T-helper 2 cell (primary cell): ENCODE measurements around the gene ARG2.
A peak's percentile ranks its signal among the peaks of the same experiment; 100 is the strongest.

ENCODE experiments used
- DNase-seq, 5 experiments: peaks; one replicate each; pipeline versions ENCODE4 v3.0.0 to v3.0.0-alpha.2; 2012 to 2022
- total RNA-seq, 2 donors: gene quantifications; one replicate each; lab custom pipeline; 2026; lab: John Stamatoyannopoulos, UW

Gene ARG2
- total RNA-seq: 9.4 to 15.6 reads per million in 2 donors

DNA sequence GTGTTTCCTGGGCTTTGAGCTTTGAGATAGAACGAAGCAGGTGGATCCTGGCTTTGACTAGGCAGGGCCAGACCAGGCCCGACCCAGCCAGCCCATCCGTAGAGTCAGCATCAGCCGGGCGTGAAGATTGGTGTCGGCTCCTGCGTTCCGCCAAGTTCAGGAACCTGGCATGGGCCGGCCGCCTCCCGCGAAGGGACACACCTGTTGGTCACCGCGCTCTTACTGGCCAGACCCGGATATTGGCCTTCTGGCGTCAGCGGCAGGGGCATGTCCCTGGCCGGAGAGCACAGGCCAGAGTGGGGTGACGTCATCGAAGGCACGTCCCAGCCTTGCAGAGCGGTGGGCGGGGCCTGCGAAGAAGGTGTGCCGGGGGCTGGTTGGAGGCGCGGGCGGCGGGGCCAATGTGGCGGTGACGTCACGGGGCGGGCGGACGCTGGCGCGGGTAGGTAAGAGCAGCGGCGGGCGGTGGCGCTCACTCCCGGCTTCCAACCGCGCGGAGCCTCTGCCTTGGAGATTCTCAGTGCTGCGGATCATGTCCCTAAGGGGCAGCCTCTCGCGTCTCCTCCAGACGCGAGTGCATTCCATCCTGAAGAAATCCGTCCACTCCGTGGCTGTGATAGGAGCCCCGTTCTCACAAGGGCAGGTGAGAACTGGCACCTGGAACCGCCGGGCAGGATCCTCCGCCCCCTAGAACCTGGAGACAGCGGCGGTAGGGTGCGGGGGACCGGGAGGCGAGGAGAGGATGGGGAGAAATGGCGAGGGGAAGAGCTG, at the start of gene ARG2:
Gene ARG2, plus strand, starts transcription at position 475 of the 771 bp plus-strand sequence. Its CDS starts 58 bp downstream, at position 533.
- peak; percentile 89 to 98 (median 96) for DNase-seq

GRCh38 chr14:67570453-67570852, 49.3 kb upstream of the ARG2 start:
- no peak for DNase-seq

DNA sequence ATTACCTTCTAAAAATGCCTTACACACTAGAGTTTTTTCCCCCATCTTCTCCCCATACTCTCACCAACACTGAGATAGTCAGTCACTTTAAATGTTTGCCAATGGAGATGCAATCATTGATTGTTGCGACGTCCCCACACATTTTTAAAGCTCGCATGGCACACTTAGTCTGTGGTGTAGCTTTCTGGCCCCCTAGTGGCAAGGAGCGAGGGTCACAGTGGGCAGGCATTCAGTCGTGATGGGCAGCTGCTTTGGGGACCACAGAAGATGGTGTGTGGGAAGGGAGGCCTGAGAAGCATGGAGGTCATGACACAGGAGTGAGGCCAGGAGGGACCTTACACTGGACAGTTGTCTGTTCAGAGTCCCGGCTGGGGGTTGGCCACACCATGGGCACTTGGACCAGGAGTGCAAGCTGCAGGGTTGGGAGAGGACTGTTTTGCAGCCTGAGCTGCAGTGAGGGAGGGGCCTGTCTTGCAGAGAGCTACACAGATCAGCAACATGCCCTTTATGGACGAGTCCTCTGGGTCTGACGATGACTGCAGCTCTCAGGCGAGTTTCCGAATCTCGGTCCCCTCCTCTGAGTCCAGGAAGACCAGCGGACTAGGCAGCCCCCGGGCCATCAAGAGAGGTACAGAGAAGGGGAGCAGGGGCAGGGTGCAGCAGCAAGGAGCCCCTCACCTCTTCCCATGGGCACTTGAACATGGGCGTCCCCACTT, 48.3 kb upstream of the ARG2 start:
- peak; percentile 28 to 71 (median 48) for DNase-seq

- DNase-seq: no peak
Observed at GRCh38 chr14:67571991-67572323, 47.8 kb upstream of the ARG2 start.

- no peak for DNase-seq
Observed at GRCh38 chr14:67572608-67573007, 47.1 kb upstream of the ARG2 start.

GRCh38 chr14:67573228-67574010, 46.3 kb upstream of the ARG2 start:
- DNase-seq: no peak

DNA sequence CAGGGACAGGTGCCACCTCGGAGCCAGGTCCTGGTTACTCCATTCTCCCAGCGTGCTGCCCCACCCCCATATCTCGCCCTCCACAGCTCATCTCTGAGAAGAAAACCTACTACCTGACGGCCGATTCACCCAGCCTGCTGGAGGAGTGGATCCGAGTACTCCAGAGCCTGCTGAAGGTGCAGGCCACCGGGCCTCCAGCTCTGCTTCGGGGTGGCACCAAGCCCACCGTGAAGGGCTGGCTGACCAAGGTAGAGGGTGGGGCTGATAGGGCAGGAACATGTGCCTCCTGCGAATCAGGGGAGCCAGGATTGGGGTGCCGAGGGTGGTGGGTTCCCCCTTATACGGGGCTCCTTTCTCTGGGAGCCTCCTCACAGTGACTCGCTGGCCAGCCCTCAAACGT, 45.6 kb upstream of the ARG2 start:
- DNase-seq: no peak

DNA sequence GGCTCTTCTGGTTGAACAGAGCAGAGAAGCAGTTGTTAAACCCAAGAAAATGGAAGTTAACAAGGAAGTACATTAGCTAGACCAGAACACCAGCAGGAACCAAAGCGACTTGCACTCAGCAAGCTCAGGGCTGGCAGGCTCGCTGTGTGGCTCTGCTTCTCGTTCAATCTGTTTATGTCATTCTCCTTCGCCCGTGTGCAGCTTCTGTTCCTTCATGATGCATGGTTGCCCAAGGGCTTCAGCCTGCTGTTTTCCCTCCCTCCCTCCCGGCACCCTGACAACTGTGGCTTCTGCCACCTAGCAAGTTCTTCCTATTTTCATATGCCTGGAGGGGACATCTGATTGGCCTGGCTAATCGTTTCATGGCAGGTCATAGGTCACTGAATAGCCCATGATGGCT, 44.9 kb upstream of the ARG2 start:
- DNase-seq: no peak

- DNase-seq: no peak
Observed at GRCh38 chr14:67575684-67576083, 44.0 kb upstream of the ARG2 start.

DNA sequence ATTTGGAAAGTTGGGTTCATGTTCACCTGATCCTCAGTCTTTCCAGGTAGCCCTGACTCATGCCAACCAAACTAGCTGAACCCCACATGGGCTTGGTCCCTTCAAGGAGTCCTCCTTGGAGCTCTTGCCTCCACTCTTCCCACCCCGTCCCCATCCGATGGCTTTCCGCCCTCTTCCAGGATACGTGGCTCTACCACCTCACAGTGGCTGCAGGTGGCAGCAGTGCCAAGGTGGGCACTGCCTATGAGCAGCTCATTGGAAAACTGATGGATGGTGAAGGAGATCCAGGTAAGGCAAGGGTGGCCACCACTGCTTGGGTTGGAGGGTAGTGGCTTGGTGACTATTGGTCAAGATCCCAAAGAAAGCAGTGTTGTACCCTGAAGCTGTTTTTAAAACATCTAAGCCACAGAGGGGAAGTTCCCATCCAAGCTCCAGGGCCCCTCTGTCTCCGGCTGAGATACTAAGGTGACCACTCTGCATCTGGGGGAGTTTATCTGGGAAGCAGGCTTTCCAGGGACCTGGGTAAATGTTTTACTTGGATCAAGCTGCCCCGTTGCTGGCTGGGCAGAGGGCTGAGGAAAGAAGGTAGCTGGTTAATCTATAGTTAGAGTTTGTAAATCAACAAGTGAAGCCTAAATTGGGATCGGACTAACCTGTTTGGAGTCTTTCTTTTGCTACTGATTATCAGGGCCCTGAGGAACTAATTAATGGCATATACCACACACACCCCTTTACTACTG, 43.3 kb upstream of the ARG2 start:
- no peak for DNase-seq

GRCh38 chr14:67577181-67577808, 42.4 kb upstream of the ARG2 start:
- DNase-seq: no peak

- no peak for DNase-seq
Observed at GRCh38 chr14:67577909-67578749, 41.6 kb upstream of the ARG2 start.

- no peak for DNase-seq
Observed at GRCh38 chr14:67579040-67579439, 40.7 kb upstream of the ARG2 start.

DNA sequence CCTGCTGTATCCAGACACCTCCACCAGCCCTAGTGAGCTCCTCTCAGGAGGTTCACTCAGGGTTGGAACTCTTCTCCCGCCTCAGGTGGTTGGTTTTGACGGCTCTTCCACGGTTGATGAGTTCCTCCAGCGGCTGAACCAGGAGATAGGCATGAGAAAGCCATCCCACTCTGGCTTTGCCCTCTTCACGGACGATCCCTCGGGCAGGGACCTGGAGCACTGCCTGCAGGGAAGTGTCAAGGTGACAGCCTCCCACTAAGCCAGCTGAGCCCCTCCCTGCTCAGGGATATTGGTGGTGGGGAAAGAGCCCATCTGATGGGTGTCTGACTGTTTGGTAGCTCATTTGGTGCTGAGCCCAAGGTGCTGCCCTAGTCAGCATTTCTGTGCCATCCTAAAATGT, 40.1 kb upstream of the ARG2 start:
- no peak for DNase-seq

- DNase-seq: no peak
Observed at GRCh38 chr14:67580336-67581171, 39.2 kb upstream of the ARG2 start.

GRCh38 chr14:67581643-67582042, 38.1 kb upstream of the ARG2 start:
- no peak for DNase-seq

GRCh38 chr14:67582061-67582460, 37.7 kb upstream of the ARG2 start:
- no peak for DNase-seq

GRCh38 chr14:67583711-67584644, 35.7 kb upstream of the ARG2 start:
- DNase-seq: peak in 1 of 5 experiments; percentile 25

DNA sequence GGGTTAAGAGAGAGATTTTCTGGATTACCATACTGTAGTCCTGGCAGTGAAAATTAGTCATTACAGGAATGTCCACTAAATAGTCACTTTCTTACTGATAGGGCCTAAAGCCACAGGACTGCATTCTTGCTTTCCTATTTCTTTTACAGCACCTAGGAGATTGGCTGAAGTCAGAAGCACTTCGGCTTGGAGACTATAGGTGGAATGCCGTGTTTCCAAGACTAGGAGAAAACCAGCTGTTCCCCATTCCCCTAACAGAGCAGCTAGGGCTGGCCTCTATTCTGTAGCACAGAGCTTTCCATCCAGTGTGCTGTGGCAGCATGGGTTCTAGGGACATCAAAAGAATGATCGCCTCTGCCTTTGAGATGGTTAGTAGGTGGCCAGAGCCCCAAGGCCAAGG, 34.7 kb upstream of the ARG2 start:
- DNase-seq: no peak
